CD4-positive, alpha-beta T cell treated with Interleukin-10 for 1 hour (primary cell): Measurements from ENCODE around the gene METTL21A.

Experiments used
- DNase-seq: peaks from one replicate; pipeline ENCODE4 v3.0.0-alpha.2; 2020

METTL21A gene

DNA sequence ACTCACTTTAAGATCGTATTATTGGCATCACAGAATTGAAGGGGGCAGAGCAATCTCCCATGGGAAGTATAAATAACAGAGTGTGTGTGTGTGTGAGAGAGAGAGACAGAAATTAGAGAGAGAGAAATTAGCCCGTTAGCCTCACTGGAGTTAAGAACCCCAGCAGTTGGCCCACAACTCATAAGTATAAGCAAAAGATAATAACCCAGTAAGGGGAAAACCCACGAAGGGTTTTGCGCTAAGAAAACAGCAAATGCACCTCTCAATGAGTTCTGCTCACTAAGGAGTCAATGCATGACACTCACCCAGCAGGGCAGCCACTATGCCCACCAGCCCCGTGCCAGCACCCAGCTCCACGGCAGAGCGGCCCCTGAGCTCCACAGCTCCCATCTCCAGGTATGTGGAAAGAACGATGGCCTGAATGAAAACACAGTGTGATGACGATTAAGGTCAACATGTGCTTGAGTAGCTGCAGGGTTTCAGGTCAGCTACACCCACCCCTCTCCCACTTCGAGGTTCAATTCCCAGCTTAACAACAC is 3.6 kb downstream of the METTL21A start:
- DNase-seq, result no peak

DNA sequence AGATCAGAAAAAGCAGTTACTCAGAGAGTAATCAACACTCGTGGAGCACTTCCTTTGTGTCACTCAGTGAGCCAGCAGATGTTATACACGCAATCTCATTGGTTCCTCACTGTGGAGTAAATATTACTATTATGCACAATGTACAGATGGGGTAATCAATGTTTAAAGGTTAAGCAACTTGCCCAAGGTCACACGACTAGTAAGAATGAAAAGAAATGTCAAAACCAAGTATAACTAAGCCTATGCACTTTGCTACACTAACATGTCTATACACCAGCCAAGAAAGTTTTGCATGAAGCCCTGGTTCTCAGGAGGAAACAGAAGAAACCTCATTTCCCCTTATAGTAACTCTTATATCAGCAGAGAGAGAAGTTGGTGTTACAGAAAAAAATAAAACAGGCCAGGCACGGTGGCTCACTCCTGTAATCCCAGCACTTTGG is 5.4 kb downstream of the METTL21A start:
- DNase-seq, result peak; percentile 24

DNA sequence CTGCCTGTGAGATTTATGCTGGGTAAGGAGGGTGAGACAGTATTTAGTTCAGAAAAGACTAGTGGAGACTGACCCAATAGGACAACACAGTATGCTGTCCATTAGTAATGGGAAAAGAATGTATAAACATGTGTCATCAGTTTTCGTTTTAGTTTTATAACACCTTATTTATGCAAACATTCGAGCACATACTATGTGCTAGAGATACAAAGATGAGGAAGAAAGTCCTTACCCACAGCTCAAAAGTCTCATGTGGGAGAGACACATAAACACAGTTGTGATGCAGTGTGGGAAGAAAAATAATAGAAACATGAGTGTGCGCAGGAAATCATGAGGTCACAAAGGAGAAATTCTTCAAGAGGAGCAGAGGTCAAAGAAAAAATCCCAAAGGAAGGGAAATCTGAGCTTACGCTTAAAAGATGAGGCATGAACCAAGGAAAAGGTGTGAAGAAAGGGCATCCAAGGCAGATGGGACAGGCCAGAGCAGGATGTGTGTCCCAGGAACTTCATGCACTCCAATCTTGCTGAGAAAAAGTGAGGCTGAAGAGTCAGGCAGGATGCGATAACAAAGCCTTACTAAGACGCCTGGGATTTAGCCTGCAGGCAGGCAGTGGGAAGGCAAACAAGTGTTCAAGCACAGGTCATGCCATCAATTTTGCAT is 8.1 kb downstream of the METTL21A start:
- no peak for DNase-seq

DNA sequence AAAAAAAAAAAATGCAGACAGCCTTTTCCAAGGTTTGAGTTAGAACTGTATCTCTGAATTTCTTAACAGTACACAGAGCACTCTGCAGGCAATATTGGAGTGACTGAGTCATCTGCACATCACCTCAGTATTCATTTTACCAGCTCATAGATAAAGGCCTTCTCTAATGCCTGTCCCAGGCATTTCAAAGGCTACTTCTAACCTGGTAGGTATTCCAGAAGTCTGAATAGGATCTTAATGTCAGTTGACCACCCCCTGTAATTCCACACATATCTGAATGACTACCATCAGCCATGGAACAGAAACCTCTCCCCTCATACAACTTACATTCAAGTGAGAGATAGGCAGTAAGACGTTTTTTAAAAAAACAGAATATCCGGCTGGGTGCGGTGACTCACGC is 9.0 kb downstream of the METTL21A start:
- DNase-seq, result no peak

DNA sequence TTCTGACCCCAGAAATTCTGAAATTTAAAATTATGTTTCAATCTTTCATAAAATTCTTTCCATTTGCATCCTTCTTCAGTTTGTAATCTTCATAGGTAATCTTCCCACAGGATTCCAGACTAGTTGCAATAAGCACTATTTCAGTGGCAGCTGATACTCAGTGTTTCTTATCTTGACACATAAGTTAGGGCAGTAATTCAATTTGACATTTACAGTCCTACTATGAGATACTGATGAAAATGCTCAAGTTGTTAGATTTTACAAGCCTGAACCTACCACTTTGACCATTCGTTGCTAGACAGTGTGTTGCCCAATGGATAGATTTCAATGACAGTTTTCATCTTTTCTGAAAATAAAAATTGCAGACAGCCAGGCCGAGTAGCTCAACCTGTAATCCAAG is 10.4 kb downstream of the METTL21A start:
- DNase-seq, result no peak

DNA sequence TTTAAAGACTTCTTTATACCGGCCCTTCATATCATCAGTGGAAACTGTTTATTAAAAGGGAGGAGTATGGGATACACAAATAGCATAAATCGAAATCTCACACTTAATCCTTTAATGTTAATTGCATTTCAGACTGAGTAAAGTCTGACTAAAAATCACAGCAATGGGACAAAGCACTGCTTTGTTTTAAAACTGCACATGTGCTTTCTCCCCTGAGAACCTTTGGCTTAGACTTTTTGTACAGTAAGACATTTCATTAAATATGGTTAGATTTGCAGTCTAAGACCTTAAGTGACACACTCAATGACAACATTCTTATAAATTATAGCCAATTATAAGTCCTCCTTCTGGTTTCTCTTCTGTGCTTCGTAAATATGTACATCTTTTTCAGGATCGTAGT is 12.5 kb downstream of the METTL21A start:
- no peak for DNase-seq

DNA sequence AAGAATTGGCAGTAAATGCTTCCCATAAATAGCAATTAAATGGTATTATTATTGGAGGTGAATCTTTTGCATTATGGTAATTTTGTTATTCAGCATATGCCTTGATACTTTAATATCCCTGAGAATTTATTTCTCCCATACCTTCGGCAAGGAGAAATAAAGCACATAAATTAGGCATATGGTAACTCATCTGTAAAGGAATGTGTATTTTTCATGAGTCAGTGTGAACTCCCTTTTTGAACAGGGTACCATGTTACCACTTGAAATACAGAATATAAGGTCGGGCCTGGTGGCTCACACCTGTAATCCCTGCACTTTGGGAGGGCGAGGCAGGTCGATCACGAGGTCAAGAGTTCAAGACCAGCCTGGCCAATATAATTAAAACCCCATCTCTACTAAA is 18.4 kb downstream of the METTL21A start:
- no peak for DNase-seq

DNA sequence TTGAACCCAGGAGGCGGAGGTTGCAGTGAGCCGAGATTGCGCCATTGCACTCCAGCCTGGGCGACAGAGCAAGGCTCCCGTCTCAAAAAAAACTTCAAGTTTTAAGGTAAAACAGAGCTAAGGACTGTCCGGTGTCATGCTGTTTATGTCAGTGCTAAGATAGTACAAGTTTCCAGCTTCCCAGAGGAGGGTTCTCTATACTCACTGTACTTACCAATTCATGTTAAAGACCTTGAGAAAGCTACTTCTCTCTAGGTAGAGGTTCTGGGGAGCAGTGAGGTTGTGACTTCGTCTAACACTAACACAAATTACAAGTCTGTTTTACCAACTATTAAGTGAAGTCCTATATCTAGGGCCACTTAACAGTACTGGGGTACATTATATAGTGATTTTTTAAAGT is 18.8 kb downstream of the METTL21A start:
- no peak for DNase-seq

DNA sequence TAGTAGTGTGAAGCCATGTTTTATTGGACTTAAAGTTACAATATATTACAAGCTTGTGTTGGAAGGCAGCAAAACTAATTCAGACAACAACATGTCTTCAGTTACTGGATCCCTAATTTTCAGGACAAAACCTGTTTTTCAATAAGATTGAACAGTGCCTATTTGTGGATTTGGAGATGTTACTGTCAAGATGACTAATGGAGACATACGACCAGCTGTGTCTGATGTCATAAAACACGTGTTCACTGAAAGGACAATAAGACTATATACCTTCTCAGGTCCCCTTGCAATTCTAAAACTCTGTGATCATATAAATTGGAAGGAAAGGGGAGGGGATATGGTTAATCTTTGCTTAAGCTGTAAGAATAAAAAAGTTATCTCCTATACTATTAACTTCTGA is 21.7 kb downstream of the METTL21A start:
- DNase-seq, result no peak

DNA sequence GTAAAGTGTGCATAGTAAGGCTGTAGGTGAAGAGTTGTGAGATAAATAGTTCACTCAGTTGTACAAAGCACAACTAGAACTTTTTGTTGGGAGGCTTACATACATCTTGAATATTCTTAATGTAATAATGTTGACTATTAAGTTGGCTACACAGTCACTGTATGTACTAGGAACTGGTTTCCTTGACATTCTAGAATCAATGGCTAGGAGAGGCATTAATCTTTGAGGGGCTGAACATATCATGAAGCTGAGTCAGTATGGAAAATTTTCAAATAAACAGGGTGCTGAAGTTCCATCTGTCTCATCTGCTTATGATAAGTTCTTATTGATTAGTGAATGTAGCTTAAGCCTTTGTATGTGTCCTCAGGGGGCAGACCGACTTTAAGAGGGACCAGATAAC is 23.4 kb downstream of the METTL21A start:
- DNase-seq, result no peak

DNA sequence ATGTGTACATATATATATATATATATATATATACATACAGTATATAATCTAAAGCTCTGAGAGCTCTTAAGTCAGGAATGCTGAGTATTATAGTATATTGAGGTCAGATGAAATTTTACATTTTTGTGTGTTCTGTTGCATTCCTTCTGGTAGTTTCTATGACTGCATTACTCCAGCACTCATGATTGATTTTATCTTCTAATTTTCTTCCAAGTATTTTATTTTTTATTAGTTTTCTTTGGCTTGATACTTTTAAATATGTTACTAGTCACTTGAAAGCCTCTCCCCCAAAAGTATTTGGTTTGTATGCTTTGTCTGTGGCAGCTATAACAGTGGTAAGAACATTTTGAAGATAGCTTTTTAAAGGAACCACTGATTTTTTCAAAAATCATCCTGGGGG is 25.0 kb downstream of the METTL21A start:
- no peak for DNase-seq

DNA sequence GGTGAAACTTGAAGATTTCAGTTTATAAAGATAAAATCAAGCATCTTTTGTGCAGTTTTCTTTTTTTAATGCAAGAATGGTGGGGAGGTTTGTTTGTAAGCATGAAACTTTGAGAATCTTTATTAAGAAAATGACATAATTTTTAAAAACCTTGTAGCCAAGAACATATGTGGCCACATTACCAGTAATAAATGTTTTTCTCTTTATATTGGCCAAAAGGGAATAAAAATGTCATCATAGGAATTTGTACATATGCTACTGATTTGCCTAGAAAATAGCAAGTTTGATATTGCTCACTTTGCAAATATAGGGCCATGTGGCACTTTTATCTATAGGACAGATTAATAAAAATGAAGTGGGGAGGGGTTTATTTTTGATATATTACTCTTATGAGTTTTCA is 25.6 kb downstream of the METTL21A start:
- no peak for DNase-seq

DNA sequence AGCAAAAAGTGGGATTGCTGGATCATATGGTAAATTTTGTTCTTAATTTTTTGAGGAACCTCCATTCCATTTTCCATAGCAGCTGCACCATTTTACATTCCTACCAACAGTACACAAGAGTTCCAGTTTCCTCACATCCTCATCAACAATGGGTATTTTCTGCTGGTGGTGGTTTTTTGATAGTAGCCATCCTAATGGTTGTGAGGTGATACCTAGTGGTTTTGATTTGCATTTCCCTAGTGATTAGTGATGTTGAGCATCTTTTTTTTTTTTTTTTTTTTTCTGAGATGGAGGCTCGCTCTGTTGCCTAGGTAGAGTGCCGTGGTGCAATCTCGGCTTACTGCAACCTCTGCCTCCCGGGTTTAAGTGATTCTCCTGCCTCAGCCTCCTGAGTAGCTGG is 30.5 kb downstream of the METTL21A start:
- DNase-seq, result no peak

DNA sequence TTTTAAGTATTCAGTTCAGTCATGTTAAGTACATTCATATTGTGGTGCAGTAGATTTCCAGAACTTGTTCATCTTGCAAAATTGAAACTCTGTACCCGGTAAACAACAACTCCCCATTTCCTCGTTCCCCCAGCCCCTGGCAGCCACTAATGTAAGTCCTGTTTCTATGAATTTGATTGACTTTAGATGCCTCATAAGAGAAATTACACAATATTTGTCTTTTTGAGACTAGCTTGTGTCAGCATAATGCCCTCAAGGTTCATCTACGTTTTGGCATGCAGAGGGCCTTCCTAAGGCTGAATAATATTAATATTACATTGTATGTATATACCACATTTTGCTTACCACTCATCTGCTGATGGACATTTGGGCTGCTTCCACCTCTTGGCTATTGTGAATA is 30.9 kb downstream of the METTL21A start:
- no peak for DNase-seq

DNA sequence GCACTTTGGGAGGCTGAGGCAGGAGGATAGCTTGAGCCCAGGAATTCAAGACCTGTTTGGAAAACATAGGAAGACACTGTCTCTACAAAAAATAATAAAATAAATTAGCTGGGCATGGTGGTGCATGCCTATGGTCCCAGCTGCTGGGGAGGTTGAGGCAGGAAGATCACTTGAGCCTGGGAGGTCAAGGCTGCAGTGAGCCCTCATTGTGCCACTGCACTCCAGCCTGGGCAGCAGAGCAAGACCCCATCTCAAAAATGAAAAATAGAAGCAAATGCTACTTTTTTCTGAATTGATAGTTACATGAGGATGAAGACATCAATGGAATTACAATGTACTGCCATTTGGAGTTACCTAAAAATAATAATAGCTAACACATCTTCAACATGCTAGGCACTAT is 31.9 kb downstream of the METTL21A start:
- no peak for DNase-seq

DNA sequence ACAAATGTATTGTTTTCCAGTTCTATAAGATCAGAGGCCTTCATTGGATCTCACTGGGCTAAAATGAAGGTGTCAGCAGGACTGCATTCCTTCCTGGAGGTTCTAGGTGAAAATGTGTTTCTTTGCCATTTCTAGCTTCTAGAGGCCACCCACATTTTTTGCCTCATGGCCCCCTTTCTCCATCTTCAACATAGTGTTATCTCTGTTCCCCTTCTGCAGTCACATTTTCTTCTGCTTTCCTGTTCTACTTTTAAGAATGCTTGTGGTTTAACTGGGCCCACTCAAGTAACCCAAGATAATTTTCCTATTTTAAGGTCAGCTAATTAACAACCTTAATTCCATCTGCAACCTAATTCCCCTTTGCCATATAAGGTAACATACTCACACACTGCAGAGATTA is 36.1 kb downstream of the METTL21A start:
- no peak for DNase-seq

DNA sequence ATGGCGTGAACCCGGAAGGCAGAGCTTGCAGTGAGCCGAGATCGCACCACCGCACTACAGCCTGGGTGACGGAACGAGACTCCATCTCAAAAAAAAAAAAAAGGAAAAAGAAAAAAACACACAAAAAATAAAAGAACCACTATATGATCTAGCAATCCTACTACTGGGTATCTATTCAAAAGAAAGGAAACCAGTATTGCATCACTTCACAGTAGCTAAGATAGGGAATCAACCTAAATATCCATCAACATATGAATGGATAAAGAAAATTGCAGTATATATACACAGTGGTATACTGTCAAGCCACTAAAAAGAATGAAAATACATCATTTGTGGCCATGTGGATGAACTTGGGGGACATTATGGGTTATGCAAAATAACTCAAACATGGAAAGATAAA is 37.9 kb downstream of the METTL21A start:
- no peak for DNase-seq

DNA sequence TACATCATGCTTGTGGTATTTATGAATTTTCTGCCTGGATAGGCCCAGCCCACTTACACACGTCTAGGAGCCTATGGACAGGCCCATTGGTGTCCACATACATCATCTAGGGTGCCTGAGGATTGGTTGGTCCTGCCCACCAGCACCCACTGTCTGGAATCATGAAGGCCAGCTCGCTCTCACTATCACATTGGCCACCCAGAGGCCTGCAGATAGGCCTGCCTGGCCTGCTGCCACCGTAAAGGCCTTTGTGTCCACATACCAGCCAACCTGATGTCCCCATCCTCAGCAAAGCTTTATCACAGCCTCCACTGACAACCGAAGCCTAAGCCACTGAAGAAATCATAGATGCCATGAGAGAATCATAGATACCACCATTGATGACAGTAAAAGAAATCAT is 40.2 kb downstream of the METTL21A start:
- no peak for DNase-seq

DNA sequence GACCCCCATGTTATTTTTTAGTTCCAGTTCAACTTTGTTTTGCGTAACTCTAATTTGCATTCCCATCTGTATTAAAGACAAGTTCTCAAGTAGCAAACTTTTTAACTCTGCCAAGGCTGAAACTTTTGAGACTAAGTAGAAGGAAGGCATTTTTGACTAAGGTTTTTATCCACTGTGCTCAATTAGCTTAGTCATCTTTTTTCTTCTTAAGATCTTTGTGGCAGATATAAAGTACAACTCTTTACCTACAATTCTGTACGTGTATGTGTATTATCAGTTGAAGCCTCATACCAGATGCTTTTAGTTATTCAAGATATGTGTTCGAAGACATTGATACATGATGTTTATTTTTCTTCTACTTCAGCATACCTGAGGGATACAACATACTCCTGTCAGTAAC is 53.8 kb downstream of the METTL21A start:
- no peak for DNase-seq

DNA sequence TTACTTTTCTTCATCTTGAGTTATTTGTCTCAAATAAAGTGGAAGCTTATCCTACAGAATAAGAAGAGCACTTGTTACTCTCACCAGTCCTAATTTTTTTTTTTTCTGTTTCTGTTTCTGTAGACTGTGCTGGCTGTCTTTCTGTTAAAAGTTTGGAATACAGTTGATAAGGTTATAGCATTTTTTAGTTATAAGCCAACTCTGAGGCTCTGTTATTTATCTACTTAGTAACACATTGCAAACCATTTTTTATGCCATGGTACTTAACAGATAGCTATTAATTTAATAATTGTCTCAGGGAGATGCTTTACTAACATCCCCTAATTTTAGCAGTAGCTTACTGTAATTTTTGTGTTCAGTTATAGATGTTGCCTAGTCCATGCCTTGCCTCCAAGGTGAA is 57.5 kb downstream of the METTL21A start:
- DNase-seq, result no peak

DNA sequence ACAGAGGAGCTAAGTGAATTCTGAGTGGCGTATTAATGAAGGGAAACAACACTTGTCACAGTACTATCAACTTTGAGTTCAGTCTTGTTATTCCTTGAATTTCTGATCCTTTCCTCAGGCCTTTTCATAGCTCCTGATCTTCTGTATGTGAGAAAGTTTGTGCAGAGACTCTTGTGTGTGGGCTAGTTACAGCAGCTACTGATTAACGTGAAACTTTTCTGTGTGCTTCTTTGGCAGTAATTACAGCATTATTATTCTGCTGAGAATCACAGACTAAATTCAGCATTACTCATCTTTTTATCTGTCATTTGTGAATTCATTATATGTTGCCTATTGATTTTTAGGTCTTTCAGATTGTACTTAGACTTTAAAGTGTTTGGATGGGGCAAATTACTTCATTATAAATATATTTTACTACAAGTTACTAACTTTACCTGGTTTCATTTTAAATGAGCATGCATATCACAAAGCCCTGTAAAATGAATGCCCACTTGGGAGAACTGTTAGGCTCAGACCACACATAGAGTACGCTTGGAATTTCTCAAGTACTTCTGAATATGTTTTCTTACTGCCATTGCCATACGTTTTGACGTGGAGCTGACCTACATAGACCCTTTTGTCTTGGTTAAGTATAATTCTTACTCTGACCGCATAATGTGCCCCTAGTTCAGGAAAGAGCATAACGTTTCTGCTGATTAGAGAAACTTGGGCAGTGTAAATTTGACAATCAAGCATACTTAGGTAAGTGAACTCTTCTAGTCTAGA is 59.3 kb downstream of the METTL21A start:
- no peak for DNase-seq
